Measurements from ENCODE around the gene GAS6.

The GAS6 gene

GRCh38 chr13:113817860-113818691 lies 45.8 kb downstream of the GAS6 start:
- no peak for DNase-seq

- peak; percentile 83 for DNase-seq
Observed at GRCh38 chr13:113816946-113817859, 46.7 kb downstream of the GAS6 start.

GRCh38 chr13:113816254-113816929 lies 47.5 kb downstream of the GAS6 start:
- DNase-seq = no peak

- no peak for DNase-seq
Observed at GRCh38 chr13:113815151-113816058, 48.5 kb downstream of the GAS6 start.

- peak; percentile 68 for DNase-seq
Observed at GRCh38 chr13:113814435-113814821, 49.4 kb downstream of the GAS6 start.

GRCh38 chr13:113813749-113814434 lies 50.0 kb downstream of the GAS6 start:
- no peak for DNase-seq

- no peak for DNase-seq
Observed at GRCh38 chr13:113813070-113813748, 50.7 kb downstream of the GAS6 start.

GRCh38 chr13:113812178-113813040 lies 51.5 kb downstream of the GAS6 start:
- no peak for DNase-seq

GRCh38 chr13:113811081-113811928 lies 52.6 kb downstream of the GAS6 start:
- DNase-seq = no peak

- no peak for DNase-seq
Observed at GRCh38 chr13:113810640-113811039, 53.2 kb downstream of the GAS6 start.

GRCh38 chr13:113809934-113810333 lies 53.9 kb downstream of the GAS6 start:
- DNase-seq = no peak

- no peak for DNase-seq
Observed at GRCh38 chr13:113808058-113808834, 55.6 kb downstream of the GAS6 start.

- DNase-seq = no peak
Observed at GRCh38 chr13:113806526-113806925, 57.4 kb downstream of the GAS6 start.

GRCh38 chr13:113806104-113806471 lies 57.8 kb downstream of the GAS6 start:
- DNase-seq = no peak

GRCh38 chr13:113805431-113806103 lies 58.3 kb downstream of the GAS6 start:
- DNase-seq = no peak

GRCh38 chr13:113804703-113805430 lies 59.0 kb downstream of the GAS6 start:
- no peak for DNase-seq

All from fibroblast of upper back skin (primary cell).